H9 (cell line): ENCODE measurements around the gene ZNF613. TPM values are rescaled to one million over a fixed set of nuclear protein-coding genes. Genes with fewer than 3 reads are reported as not detected.

ENCODE experiments used
- DNase-seq: peaks from one replicate; pipeline ENCODE4 v3.0.0-alpha.2; 2017
- H2AFZ ChIP-seq: one replicate; pipeline ENCODE4 v1.6.1; 2013; ENCODE audit warnings: mild to moderate bottlenecking, low read length, control low read depth, moderate library complexity
- H2AK5ac ChIP-seq: 2 replicates; pipeline ENCODE4 v1.6.1; 2013; ENCODE audit warnings: low read length, control low read depth, mixed read lengths; ENCODE audit not compliant: insufficient read length
- H2BK120ac ChIP-seq: one replicate; pipeline ENCODE4 v1.6.1; 2013; ENCODE audit warnings: low read depth, mild to moderate bottlenecking, low read length, control low read depth, inconsistent platforms; ENCODE audit not compliant: poor library complexity, severe bottlenecking
- H2BK12ac ChIP-seq: 2 replicates; pipeline ENCODE4 v1.6.1; 2013; ENCODE audit warnings: low read length, control low read depth, mixed read lengths, low read depth; ENCODE audit not compliant: insufficient read length
- H2BK15ac ChIP-seq: 2 replicates; pipeline ENCODE4 v1.6.1; 2013; ENCODE audit warnings: low read depth, low read length, control low read depth
- H2BK20ac ChIP-seq: one replicate; pipeline ENCODE4 v1.6.1; 2013; ENCODE audit warnings: low read depth, mild to moderate bottlenecking, low read length, control low read depth, inconsistent platforms; ENCODE audit not compliant: poor library complexity, severe bottlenecking
- H2BK5ac ChIP-seq: 2 replicates; pipeline ENCODE4 v1.6.1; 2013; ENCODE audit warnings: low read length, control low read depth, mixed read lengths; ENCODE audit not compliant: insufficient read length
- H3K14ac ChIP-seq: 2 replicates; pipeline ENCODE4 v1.6.1; 2013; ENCODE audit warnings: low read length, control low read depth; ENCODE audit not compliant: insufficient read depth
- H3K18ac ChIP-seq: 2 replicates; pipeline ENCODE4 v1.6.1; 2013; ENCODE audit warnings: low read depth, mild to moderate bottlenecking, mixed read lengths, low read length, control low read depth; ENCODE audit not compliant: insufficient read length
- H3K23ac ChIP-seq: 2 replicates; pipeline ENCODE4 v1.6.1; 2013; ENCODE audit warnings: low read length, control low read depth, mixed read lengths, low read depth; ENCODE audit not compliant: insufficient read length
- H3K23me2 ChIP-seq: 2 replicates; pipeline ENCODE4 v1.6.1; 2013; ENCODE audit warnings: low read depth, mild to moderate bottlenecking, mixed read lengths, low read length, control low read depth; ENCODE audit not compliant: insufficient read length, poor library complexity, severe bottlenecking
- H3K27ac ChIP-seq: 2 replicates; pipeline ENCODE4 v1.5.1; 2013; ENCODE audit warnings: low read length, control low read depth, mixed read lengths, low read depth; ENCODE audit not compliant: insufficient read length
- H3K27me3 ChIP-seq: 2 replicates; pipeline ENCODE4 v1.6.1; 2013; ENCODE audit warnings: low read length, control low read depth, inconsistent platforms; ENCODE audit not compliant: insufficient read depth
- H3K4ac ChIP-seq: 2 replicates; pipeline ENCODE4 v1.6.1; 2013; ENCODE audit warnings: low read depth, mild to moderate bottlenecking, control low read depth, inconsistent platforms, low read length, moderate library complexity
- H3K4me1 ChIP-seq: 2 replicates; pipeline ENCODE4 v1.6.1; 2013; ENCODE audit warnings: low read length, control low read depth, inconsistent platforms; ENCODE audit not compliant: insufficient read depth
- H3K4me2 ChIP-seq: 2 replicates; pipeline ENCODE4 v1.6.1; 2013; ENCODE audit warnings: low read length, control low read depth, mixed read lengths; ENCODE audit not compliant: insufficient read length, insufficient read depth
- H3K56ac ChIP-seq: 2 replicates; pipeline ENCODE4 v1.6.1; 2013; ENCODE audit warnings: low read depth, mild to moderate bottlenecking, mixed read lengths, low read length, control low read depth; ENCODE audit not compliant: insufficient read length
- H3K79me1 ChIP-seq: 2 replicates; pipeline ENCODE4 v1.6.1; 2013; ENCODE audit warnings: low read depth, mild to moderate bottlenecking, moderate library complexity, low read length, control low read depth, inconsistent platforms; ENCODE audit not compliant: insufficient read depth, poor library complexity, severe bottlenecking
- H3K79me2 ChIP-seq: 2 replicates; pipeline ENCODE4 v1.6.1; 2013; ENCODE audit warnings: low read length, control low read depth, inconsistent platforms; ENCODE audit not compliant: insufficient read depth
- H3K9ac ChIP-seq: 2 replicates; pipeline ENCODE4 v1.6.1; 2013; ENCODE audit warnings: low read length, control low read depth, mixed read lengths; ENCODE audit not compliant: insufficient read length; ENCODE audit errors: extremely low read depth
- H3K9me3 ChIP-seq: one replicate; pipeline ENCODE4 v1.6.1; 2013; ENCODE audit warnings: low read depth, low read length, inconsistent platforms; ENCODE audit not compliant: control insufficient read depth
- H3T11ph ChIP-seq: one replicate; pipeline ENCODE4 v1.6.1; 2013; ENCODE audit warnings: mild to moderate bottlenecking, low read length, control low read depth, inconsistent platforms
- H4K20me1 ChIP-seq: one replicate; pipeline ENCODE4 v1.6.1; 2013; ENCODE audit not compliant: control insufficient read depth, insufficient read length, insufficient read depth
- H4K5ac ChIP-seq: 2 replicates; pipeline ENCODE4 v1.6.1; 2013; ENCODE audit warnings: low read depth, mild to moderate bottlenecking, mixed read lengths, low read length, control low read depth; ENCODE audit not compliant: insufficient read length
- H4K8ac ChIP-seq: replicated peaks from 2 replicates; pipeline ENCODE4 v1.6.1; 2013; ENCODE audit warnings: low read length, control low read depth, mixed read lengths, low read depth; ENCODE audit not compliant: insufficient read length
- H4K91ac ChIP-seq: 2 replicates; pipeline ENCODE4 v1.6.1; 2013; ENCODE audit warnings: low read depth, mild to moderate bottlenecking, moderate library complexity, mixed read lengths, low read length, control low read depth; ENCODE audit not compliant: insufficient read length
- H3K27ac Mint-ChIP-seq, 3 experiments: 2 replicates in 2 of 3; 3 replicates in 1 of 3; pipeline ENCODE4 v1.8.0; 2020 to 2021; ENCODE audit warnings: mixed read lengths in 3 of 3, mild to moderate bottlenecking in 1 of 3, moderate library complexity in 1 of 3
- H3K27me3 Mint-ChIP-seq: 2 replicates; pipeline ENCODE4 v1.8.0; 2021; ENCODE audit warnings: low read depth, mild to moderate bottlenecking, moderate library complexity, mixed read lengths
- H3K36me3 Mint-ChIP-seq, 3 experiments: 2 replicates in 2 of 3; 3 replicates in 1 of 3; pipeline ENCODE4 v1.8.0; 2020 to 2021; ENCODE audit warnings: low read depth in 3 of 3, mixed read lengths in 3 of 3; ENCODE audit not compliant: insufficient read depth in 1 of 3
- H3K4me1 Mint-ChIP-seq, 2 experiments: 2 replicates each; pipeline ENCODE4 v1.8.0; 2020; ENCODE audit warnings: mixed read lengths in 2 of 2
- H3K4me3 Mint-ChIP-seq, 2 experiments: 2 replicates in 1 of 2; 3 replicates in 1 of 2; pipeline ENCODE4 v1.8.0; 2020 to 2021; ENCODE audit warnings: mild to moderate bottlenecking in 2 of 2, mixed read lengths in 2 of 2, moderate library complexity in 1 of 2
- H3K9me3 Mint-ChIP-seq, 2 experiments: 2 replicates in 1 of 2; 3 replicates in 1 of 2; pipeline ENCODE4 v1.8.0; 2020; ENCODE audit warnings: mild to moderate bottlenecking in 2 of 2, mixed read lengths in 2 of 2, moderate library complexity in 1 of 2
- WGBS: extraction: QIAGEN DNeasy Blood & Tissue Kit; methylation state at CpG from one replicate; pipeline ENCODE4 v1.1.7; 2013; ENCODE audit warnings: missing lambda C conversion rate, low lambda C conversion rate, mixed read lengths; ENCODE audit not compliant: insufficient read length; ENCODE audit errors: extremely low coverage; 5-methylcytosine and 5-hydroxymethylcytosine counted together
- total RNA-seq: library from RNA; stranded (reverse); gene quantifications from 2 replicates; pipeline ENCODE4 v1.2.1, GENCODE V29; 2021
- TF ChIP-seq, protein P1 (sequence below): fragments of 200-600 bp; sonication (generic); conservative IDR thresholded peaks from 3 replicates; pipeline ENCODE4 v1.8.0; 2021; ENCODE audit warnings: antibody characterized with exemption, mild to moderate bottlenecking

ZNF613 gene
- total RNA-seq, 1 experiment from 2014 or later = 20.6 TPM

DNA sequence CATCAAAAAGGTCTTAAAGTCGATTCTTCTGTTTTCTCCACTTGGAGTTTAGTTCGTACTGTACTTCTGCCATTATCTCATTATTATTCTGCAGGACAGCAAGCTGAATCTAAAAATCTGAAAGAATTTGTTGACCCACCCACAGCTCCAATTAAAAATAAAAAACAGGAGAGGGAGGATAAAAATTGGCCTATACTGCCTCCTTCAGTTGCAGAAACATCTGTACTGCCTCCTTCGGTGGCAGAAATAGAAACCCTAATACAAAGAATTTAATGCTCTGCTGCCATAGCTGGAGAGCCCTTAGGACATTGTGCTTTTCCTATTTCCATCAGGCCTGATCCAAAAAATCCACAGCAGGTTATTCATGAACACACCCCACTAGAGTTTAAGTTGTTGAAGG is 49.6 kb downstream of the ZNF613 start:
- Histone ChIP-seq H3K9ac (no peak overlapping the region), H4K5ac (no peak overlapping the region), H4K20me1 (no peaks in the 10 kb centered on the region), H3K27me3 (no peaks in the 10 kb centered on the region), H3K14ac (no peak overlapping the region), H3K4me2 (no peak overlapping the region), H3K79me1 (no peaks in the 10 kb centered on the region), H3T11ph (no peak overlapping the region), H3K23me2 (no peaks in the 10 kb centered on the region), H2BK12ac (no peak overlapping the region), H3K4me1 (no peaks in the 10 kb centered on the region), H2BK120ac (no peak overlapping the region), H2AFZ (no peak overlapping the region), H3K23ac (no peak overlapping the region), H3K4ac (no peak overlapping the region), H2BK20ac (no peak overlapping the region), H4K8ac (no peak overlapping the region), H3K27ac (no peak overlapping the region), H3K18ac (no peak overlapping the region), H4K91ac (no peak overlapping the region), H3K9me3 (peaks cover 44% of the 10 kb centered on the region), H2BK5ac (no peak overlapping the region), H2BK15ac (no peak overlapping the region), H3K56ac (no peak overlapping the region), H3K79me2 (no peaks in the 10 kb centered on the region), H2AK5ac (no peak overlapping the region)
- peaks cover 0 to 3% of the 10 kb centered on the region in 2 experiments; a peak in 1 of 4 replicates for H3K4me1 Mint-ChIP-seq
- WGBS = no CpG with 5 or more reads among the region's 3 CpGs
- H3K9me3 Mint-ChIP-seq = peaks cover 69 to 89% of the 10 kb centered on the region in 2 experiments
- H3K27ac Mint-ChIP-seq = no peak overlapping the region
- H3K4me3 Mint-ChIP-seq = no peak overlapping the region
- DNase-seq = no peak
- no peaks in the 10 kb centered on the region; the same call in 1 of the 2 replicates for H3K27me3 Mint-ChIP-seq
- TF ChIP-seq, protein P1, sequence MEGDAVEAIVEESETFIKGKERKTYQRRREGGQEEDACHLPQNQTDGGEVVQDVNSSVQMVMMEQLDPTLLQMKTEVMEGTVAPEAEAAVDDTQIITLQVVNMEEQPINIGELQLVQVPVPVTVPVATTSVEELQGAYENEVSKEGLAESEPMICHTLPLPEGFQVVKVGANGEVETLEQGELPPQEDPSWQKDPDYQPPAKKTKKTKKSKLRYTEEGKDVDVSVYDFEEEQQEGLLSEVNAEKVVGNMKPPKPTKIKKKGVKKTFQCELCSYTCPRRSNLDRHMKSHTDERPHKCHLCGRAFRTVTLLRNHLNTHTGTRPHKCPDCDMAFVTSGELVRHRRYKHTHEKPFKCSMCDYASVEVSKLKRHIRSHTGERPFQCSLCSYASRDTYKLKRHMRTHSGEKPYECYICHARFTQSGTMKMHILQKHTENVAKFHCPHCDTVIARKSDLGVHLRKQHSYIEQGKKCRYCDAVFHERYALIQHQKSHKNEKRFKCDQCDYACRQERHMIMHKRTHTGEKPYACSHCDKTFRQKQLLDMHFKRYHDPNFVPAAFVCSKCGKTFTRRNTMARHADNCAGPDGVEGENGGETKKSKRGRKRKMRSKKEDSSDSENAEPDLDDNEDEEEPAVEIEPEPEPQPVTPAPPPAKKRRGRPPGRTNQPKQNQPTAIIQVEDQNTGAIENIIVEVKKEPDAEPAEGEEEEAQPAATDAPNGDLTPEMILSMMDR = peak; percentile 32; the same call in 2 of the 3 replicates
- H3K36me3 Mint-ChIP-seq = peaks cover 71 to 83% (median 77%) of the 10 kb centered on the region in 3 experiments
